Measurements from ENCODE around the gene MMP14.

Gene MMP14

DNA sequence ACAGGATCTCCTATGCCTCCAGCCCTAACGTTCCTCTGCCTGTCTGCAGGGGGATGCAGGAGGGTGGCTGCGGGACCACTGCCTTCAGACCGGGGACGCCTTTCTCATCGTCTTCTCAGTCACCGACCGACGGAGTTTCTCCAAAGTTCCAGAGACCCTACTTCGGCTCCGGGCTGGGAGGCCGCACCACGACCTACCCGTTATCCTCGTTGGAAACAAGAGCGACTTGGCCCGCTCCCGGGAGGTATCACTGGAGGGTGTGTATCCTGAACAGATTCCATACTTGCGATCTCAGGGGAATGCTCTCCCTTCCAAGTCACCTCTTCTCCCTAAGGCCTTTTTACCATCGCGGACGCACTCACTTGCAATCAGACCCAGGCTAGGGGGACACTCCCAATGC lies 49.6 kb downstream of the MMP14 start:
- no peak for DNase-seq

DNA sequence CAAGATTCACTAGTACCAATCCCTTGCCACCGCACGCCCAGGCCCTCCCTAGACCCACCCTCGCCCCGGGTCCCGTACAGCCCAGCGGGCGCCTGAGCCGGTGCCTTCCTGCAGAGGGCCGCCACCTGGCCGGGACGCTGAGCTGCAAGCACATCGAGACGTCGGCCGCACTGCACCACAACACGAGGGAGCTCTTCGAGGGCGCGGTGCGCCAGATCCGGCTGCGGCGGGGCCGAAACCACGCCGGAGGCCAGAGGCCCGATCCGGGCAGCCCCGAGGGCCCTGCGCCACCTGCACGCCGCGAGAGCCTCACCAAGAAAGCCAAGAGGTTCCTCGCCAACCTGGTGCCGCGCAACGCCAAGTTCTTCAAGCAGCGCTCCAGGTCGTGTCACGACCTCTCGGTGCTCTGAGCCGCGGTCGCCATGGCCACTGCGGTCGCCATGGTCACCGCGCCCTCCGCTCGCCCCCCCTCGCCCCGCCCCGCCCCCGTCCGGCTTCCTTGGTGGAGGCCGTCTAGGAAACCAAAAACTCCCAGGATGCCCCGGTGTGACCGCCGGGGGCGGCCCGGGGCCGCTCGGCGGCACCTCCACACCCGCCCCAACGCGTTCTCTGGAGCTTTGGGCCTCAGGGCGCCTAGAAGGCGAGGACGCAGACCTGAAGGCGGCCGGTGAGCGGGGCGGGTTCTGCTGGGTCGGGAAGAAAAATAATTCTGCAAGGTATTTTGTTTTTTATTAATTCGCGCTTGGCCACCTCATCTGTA lies 50.3 kb downstream of the MMP14 start:
- peak; percentile 49 to 71 (median 63) for DNase-seq

DNA sequence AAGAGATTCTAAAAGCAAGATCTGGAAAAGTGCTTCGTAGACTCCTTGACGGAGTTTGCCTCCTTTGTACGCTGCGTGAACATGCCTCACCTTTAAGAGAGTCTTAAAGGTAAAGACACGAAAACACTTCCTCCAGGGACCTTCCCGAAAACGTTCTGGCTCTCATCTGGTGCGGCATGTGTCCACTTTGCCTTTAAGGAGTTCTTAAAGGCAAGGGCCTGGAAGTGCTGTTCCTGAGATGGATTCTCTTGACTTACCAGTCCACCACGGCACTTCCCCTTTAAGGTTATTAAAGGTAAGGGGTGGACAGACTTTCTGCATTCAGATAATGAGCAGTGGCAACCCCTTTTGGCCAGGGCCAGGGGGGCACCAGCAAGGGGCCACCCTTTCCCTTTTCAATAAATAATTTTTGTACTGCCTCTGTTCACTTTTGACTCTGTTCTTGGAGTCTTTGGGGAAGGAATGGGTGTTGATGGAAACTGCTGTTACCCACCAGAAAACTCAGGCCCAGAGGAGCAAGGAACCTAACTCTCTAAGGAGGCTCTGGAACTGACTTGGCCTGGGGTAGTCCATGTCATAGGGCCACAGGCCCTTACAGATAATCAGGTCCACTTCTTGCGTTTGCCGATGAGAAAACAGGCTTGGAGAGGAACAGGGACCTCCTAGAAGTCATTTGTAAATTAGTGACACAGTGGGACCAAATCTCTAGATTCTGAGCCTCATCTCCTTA lies 51.0 kb downstream of the MMP14 start:
- DNase-seq: peak in 1 of 4 experiments; percentile 41

DNA sequence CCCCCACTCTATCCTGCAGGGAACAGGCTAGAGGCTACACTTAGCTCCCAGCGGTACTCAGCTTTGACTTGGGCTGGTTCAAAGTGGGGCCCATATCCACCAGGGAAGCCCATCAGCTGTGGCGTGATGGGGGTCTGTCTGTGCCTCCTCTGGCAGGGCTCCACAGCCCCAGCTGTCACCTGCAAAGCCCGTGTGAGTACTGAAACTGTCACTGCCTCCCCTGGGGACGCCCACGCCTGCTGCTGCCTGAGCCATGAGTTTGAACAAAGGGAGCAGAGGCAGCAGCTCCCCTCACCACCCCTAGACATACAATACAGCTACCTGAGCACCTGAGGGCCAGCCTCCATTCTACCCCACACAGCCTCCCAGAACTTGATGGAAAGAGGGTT lies 51.6 kb downstream of the MMP14 start:
- peak in 3 of 4 experiments; percentile 15 to 22 (median 22) for DNase-seq

DNA sequence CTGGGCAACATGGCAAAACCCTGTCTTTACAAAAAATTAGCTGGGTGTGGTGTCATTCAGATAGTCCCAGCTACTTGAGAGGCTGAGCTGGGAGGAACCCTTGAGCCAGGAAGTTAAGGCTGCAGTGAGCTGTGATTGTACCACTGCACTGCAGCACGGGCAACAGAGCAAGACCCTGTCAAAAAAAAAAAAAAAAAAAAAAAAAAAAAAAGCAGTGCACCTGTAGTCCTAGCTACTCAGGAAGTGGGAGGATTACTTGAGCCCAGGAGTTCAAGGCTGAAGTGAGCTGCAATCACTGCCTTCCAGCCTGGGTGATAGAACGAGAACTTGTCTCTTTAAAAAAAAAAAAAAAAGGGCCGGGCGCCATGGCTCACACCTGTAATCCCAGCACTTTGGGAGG lies 52.3 kb downstream of the MMP14 start:
- no peak for DNase-seq

DNA sequence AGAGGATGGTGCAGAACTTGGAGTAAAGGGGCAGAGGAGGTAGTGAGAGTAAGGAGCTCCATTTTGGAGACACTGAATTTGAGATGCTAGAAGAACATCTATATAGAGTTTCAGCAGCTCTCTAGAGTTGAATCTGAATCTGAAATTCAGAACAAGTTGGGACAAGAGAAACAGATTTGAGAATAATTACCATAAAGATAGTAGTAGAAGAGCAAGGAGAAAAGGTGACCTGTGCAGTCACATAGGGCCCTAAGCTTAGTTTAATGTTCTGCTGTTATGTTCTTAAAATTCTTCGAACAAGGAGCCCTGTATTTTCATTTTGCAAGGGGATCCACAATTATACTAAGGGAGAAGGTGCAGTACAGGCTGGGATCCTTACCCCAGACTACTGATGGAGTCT lies 54.0 kb downstream of the MMP14 start:
- DNase-seq: no peak

DNA sequence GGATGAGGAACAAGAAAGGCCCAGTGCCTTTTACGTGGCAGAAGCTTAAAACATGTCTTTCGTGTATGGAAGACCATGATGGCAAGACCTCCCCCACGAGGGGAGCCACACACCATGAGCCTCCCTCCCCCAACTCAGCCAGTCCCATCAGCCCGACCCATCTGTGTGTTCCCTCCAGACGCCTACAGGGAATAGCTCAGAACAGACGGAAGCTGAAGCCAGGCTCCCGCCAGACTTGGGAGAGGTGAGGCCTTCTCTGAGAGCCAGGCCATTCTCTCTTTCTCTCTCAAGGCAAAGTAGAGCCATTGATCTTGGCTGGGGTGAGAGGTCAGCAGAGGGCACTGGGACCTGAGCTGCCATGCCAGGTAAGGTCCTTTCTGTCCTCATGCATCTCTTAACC lies 56.1 kb downstream of the MMP14 start:
- DNase-seq: no peak

DNA sequence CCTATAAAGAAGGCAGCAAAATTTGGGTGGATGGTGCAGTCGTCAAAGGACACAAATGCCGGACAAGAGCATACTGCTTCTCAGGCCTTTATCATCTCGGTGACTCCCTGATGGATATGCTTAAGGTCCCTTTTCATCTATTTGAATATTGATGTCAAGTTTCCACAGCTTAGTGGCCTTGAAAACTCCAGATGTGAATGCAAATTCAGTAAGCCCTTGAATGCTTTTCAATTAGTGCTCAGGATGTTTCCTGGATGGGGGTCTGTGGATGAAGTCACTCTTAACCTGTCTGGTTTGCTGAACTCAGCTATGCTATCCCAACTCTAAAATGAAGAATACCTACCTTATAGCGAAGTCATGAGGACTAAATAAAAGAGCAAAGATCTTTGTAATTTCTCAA lies 57.3 kb downstream of the MMP14 start:
- DNase-seq: no peak

DNA sequence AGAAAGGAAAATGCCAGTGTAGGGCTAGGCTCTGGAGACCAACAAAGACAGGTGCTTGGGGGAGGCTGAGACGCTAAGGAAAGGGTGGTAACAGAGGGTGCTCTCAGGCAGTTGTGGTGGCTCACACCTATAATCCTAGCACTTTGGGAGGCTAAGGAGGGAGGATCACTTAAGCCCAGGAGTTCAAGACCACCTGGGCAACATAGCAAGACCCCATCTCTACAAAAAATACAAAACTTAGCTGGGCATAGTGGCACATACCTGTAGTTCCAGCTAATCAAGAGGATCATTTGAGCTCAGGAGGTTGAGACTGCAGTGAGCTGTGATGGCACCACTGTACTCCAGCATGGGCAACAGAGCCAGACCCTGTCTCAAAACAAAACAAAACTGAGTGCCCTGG lies 59.0 kb downstream of the MMP14 start:
- no peak for DNase-seq

DNA sequence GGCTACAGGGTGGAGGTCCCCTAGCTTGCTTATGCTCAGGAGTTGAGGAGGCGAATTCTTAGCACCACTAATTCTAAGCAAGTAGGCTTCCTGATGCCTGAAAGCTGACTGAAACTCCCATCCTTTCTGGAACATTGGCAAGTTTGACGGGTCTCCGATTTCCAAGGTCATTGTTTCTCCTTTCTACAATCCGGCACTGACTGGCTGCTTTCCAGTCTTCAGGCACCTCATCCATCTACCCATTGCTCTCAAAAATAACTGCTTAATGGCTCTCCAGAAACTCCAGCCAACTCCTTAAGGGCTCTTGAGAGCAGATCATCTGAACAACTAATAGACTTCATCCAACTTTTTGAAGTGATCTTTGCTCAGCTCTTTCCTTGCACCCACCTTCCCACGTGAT lies 60.0 kb downstream of the MMP14 start:
- DNase-seq: no peak

DNA sequence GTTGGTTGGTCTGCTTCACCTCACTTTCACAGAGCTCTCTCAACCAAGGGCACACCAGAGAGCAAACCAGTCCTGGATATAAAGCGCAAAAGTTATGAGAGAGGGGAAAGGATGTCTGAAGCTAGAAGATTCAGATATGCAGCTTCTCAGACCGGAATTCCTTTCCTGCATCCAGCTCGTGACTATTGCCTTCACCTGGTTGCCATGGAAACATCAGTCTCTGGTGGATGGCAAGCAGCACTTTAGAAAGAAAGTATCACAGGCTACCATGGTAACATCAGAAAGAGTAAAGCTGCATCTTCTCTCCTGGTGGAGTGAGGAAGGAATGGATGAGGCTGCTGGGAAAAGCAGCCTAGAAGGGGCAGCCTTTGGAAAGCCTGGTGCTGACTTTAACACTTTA lies 60.4 kb downstream of the MMP14 start:
- DNase-seq: no peak

DNA sequence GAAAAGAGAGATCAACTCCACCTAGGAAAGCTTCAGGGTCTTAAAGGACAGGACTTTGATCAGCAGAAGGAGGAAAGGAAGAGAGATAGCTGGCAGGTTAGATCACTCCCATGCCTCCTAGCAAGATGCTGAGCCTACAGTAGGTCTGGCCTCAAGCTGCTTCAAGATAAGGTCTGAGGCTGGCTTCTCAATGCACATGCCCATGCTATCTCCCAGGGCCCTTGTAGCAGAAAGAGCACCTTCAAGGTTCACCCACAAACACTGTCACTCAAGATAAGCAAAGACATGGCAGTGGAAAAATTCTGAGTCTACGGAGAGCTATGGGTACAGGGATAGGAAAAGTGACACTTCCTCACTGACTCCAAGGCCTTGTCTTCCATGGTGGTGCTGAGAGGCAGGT lies 61.0 kb downstream of the MMP14 start:
- no peak for DNase-seq

Data from activated CD4-positive, CD25-positive, alpha-beta regulatory T cell (primary cell).